B cell (primary cell): ENCODE data around the gene SGTA. TPM values are rescaled to one million over a fixed set of nuclear protein-coding genes. Genes with fewer than 3 reads are reported as not detected.

ENCODE experiments used
- ATAC-seq: fragments of 200-7000 bp; cut with Tn5 transposase; one replicate; pipeline ENCODE4 v1.10.0; 2021; ENCODE audit warnings: low read depth, mild to moderate bottlenecking, moderate number of reproducible peaks, moderate library complexity
- CTCF ChIA-PET: fragments of 350-600 bp; sonication (Branson Sonifier 250); formaldehyde crosslinking; loops from one replicate; lab custom pipeline; 2021; ENCODE audit warnings: antibody characterized with exemption, inconsistent platforms; lab: Charles Lee
- POLR2A ChIA-PET: fragments of 350-600 bp; sonication (Branson Sonifier 250); formaldehyde crosslinking; loops from one replicate; lab custom pipeline; 2021; ENCODE audit warnings: antibody characterized with exemption; lab: Charles Lee
- DNase-seq: peaks from one replicate; pipeline ENCODE4 v3.0.0; 2013
- H2AFZ ChIP-seq: 2 replicates; pipeline ENCODE4 v1.6.1; 2012; ENCODE audit warnings: mild to moderate bottlenecking, low read depth, low read length; ENCODE audit not compliant: insufficient read depth, poor library complexity, severe bottlenecking
- H3K27ac ChIP-seq, 2 donors: 1 replicate in 1 of 2; 2 replicates in 1 of 2; pipeline ENCODE4 v1.5.1; 2012 to 2013; ENCODE audit warnings: low read length in 2 of 2, mild to moderate bottlenecking in 2 of 2, moderate library complexity in 1 of 2
- H3K27me3 ChIP-seq, 4 experiments: fragments of 200-600 bp in 1 of 4; sonication (generic) in 1 of 4; replicated peaks in 1 of 4; 1 replicate in 2 of 4; 2 replicates in 2 of 4; pipeline versions ENCODE4 v1.6.1 to v1.7.0; 2013 to 2016; ENCODE audit warnings: low read length in 3 of 4, mild to moderate bottlenecking in 2 of 4, mixed read lengths in 1 of 4, moderate library complexity in 1 of 4; ENCODE audit not compliant: insufficient read depth in 4 of 4, control insufficient read depth in 3 of 4; ENCODE audit errors: control extremely low read depth in 1 of 4
- H3K36me3 ChIP-seq, 2 experiments: replicated peaks in 1 of 2; 1 replicate in 1 of 2; 2 replicates in 1 of 2; pipeline versions ENCODE4 v1.6.1 to v1.7.1; 2013; ENCODE audit warnings: low read length in 1 of 2; ENCODE audit not compliant: insufficient read depth in 2 of 2, control insufficient read depth in 1 of 2; ENCODE audit errors: control extremely low read depth in 1 of 2, extremely low read depth in 1 of 2
- H3K4me1 ChIP-seq, 2 donors: fragments of 200-600 bp in 1 of 2; sonication (generic) in 1 of 2; 1 replicate in 1 of 2; 2 replicates in 1 of 2; pipeline versions ENCODE4 v1.5.1 to v1.6.1; 2013 to 2017; ENCODE audit warnings: low read length in 2 of 2; ENCODE audit not compliant: control insufficient read depth in 2 of 2, insufficient read depth in 2 of 2
- H3K4me2 ChIP-seq: replicated peaks from 2 replicates; pipeline ENCODE3; 2012; ENCODE audit warnings: mild to moderate bottlenecking, low read depth, low read length; ENCODE audit not compliant: poor library complexity, severe bottlenecking
- H3K4me3 ChIP-seq, 5 experiments: fragments of 200-600 bp in 1 of 5; sonication (generic) in 1 of 5; 1 replicate in 3 of 5; 2 replicates in 2 of 5; pipeline versions ENCODE4 v1.5.1 to v1.7.0; 2011 to 2016; ENCODE audit warnings: low read length in 4 of 5, mild to moderate bottlenecking in 4 of 5, low read depth in 2 of 5, control low read depth in 1 of 5, moderate library complexity in 1 of 5; ENCODE audit not compliant: insufficient read depth in 1 of 5; ENCODE audit errors: control extremely low read depth in 1 of 5, extremely low read depth in 1 of 5
- H3K79me2 ChIP-seq: fragments of 200-600 bp; sonication (generic); one replicate; pipeline ENCODE4 v1.6.0; 2016; ENCODE audit warnings: low read length; ENCODE audit not compliant: control insufficient read depth, insufficient read depth
- H3K9ac ChIP-seq: fragments of 200-600 bp; sonication (generic); 2 replicates; pipeline ENCODE4 v1.6.1; 2017; ENCODE audit warnings: mild to moderate bottlenecking, low read length, moderate library complexity
- H3K9me3 ChIP-seq, 3 donors: one replicate each; pipeline versions ENCODE4 v1.6.1 to v1.7.1; 2013; ENCODE audit warnings: low read length in 2 of 3; ENCODE audit not compliant: control insufficient read depth in 2 of 3, insufficient read depth in 1 of 3; ENCODE audit errors: control extremely low read depth in 1 of 3
- H4K20me1 ChIP-seq: 2 replicates; pipeline ENCODE4 v1.6.0; 2012; ENCODE audit warnings: mild to moderate bottlenecking, low read length; ENCODE audit not compliant: insufficient read depth, control insufficient read depth, poor library complexity, severe bottlenecking
- H3K27ac Mint-ChIP-seq: one replicate; pipeline ENCODE4 v1.8.0; 2021; ENCODE audit warnings: mixed read lengths
- H3K27me3 Mint-ChIP-seq: one replicate; pipeline ENCODE4 v1.8.0; 2021; ENCODE audit warnings: mixed read lengths
- H3K4me1 Mint-ChIP-seq: one replicate; pipeline ENCODE4 v1.8.0; 2021; ENCODE audit warnings: mixed read lengths
- H3K4me3 Mint-ChIP-seq: one replicate; pipeline ENCODE4 v1.8.0; 2021; ENCODE audit warnings: mixed read lengths
- H3K9me3 Mint-ChIP-seq: one replicate; pipeline ENCODE4 v1.8.0; 2022; ENCODE audit warnings: mixed read lengths; ENCODE audit not compliant: insufficient read depth
- EZH2 ChIP-seq: IDR thresholded peaks from 2 replicates; pipeline ENCODE4 v1.6.1; 2012; ENCODE audit warnings: borderline replicate concordance, low read depth, mild to moderate bottlenecking, moderate library complexity, low read length; ENCODE audit not compliant: insufficient read depth, poor library complexity, severe bottlenecking
- WGBS: methylation state at CpG from one replicate; pipeline ENCODE4 v1.1.5; 2013; ENCODE audit warnings: missing lambda C conversion rate; ENCODE audit not compliant: insufficient coverage; 5-methylcytosine and 5-hydroxymethylcytosine counted together
- intact Hi-C: fragments of 100-400 bp; cut with micrococcal nuclease; formaldehyde crosslinking; loops from one replicate; pipeline ENCODE4 v1.10.0; 2022
- polyA plus RNA-seq: library from polyadenylated mRNA; depleted of rRNA; stranded (reverse); fragments of >200 nt; gene quantifications from 2 replicates; pipeline ENCODE4 v1.2.3, GENCODE V29; 2012
- total RNA-seq, 2 donors: library from RNA; stranded (reverse); fragments of 120-200 nt in 1 of 2; gene quantifications; 1 replicate in 1 of 2; 2 replicates in 1 of 2; pipeline versions ENCODE4 v1.2.3 to v1.2.4, GENCODE V29; 2013 to 2022
- TF ChIP-seq, protein P1 (sequence below): fragments of 200-600 bp; IDR thresholded peaks from one replicate; pipeline ENCODE4 v1.8.0; 2022; ENCODE audit warnings: antibody characterized with exemption, mild to moderate bottlenecking

The SGTA gene
- total and polyA plus RNA-seq, 2 donors (not counting 1 experiment from before 2014, with no cell fraction given): 36.6 to 42.0 TPM

DNA sequence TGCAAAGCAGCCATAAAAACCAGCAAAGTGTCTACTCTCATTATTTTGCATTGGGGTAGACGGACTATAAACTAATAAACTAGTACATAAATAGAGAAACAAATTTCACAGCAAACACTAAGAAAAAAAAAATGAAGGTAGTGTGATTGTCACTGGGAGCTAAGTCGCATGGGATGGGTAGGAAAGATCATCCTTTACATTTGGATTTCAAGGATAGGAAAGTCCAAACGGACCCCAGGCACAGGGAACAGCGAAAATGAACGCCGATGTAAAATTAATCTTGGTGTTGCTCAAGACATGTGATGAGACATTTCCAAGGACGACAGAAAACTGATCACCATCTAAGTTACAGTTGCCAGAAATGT lies 690 bp upstream of the SGTA start:
- Histone ChIP-seq H3K9me3 (no peaks in the 10 kb centered on the region), H3K4me3 (peak overlapping the region; percentile 13 to 99 (median 62)), H3K27me3 (no peaks in the 10 kb centered on the region), H3K9ac (peak overlapping the region; percentile 96), H3K27ac (peak overlapping the region; percentile 61 to 95), H3K79me2 (peaks cover 69% of the 10 kb centered on the region), H3K4me2 (peak overlapping the region; percentile 96), H3K4me1 (peaks cover 23 to 39% of the 10 kb centered on the region in 2 donors), H3K36me3 (peaks cover 0 to 3% of the 10 kb centered on the region in 2 experiments), H2AFZ (no peak overlapping the region), H4K20me1 (peaks cover 10% of the 10 kb centered on the region)
- 90% methylated on average over 3 of the region's 7 CpGs for WGBS
- Mint-ChIP-seq H3K4me1 (peaks cover 60% of the 10 kb centered on the region), H3K27me3 (no peaks in the 10 kb centered on the region), H3K4me3 (peak overlapping the region; percentile 91), H3K27ac (peak overlapping the region; percentile 97), H3K9me3 (no peaks in the 10 kb centered on the region)
- DNase-seq (no peak), ATAC-seq (no peak)
- TF ChIP-seq, protein P1, sequence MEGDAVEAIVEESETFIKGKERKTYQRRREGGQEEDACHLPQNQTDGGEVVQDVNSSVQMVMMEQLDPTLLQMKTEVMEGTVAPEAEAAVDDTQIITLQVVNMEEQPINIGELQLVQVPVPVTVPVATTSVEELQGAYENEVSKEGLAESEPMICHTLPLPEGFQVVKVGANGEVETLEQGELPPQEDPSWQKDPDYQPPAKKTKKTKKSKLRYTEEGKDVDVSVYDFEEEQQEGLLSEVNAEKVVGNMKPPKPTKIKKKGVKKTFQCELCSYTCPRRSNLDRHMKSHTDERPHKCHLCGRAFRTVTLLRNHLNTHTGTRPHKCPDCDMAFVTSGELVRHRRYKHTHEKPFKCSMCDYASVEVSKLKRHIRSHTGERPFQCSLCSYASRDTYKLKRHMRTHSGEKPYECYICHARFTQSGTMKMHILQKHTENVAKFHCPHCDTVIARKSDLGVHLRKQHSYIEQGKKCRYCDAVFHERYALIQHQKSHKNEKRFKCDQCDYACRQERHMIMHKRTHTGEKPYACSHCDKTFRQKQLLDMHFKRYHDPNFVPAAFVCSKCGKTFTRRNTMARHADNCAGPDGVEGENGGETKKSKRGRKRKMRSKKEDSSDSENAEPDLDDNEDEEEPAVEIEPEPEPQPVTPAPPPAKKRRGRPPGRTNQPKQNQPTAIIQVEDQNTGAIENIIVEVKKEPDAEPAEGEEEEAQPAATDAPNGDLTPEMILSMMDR: no peak
- TF ChIP-seq EZH2: no peak
- intact Hi-C loops: loop anchor here (1.0 kb wide), 5 partner anchors 43 to 356 kb away; partner anchors contain the start of genes SLC39A3, TIMM13 and ZNF555
- ChIA-PET CTCF (interaction anchor here (1.0 to 2.7 kb wide), 3 partner anchors 34 to 57 kb away, joined by 3 to 9 read pairs (median 4); partner anchors contain the start of gene ZNF555), POLR2A (interaction anchor here (0.6 to 1.5 kb wide), 3 partner anchors 82 to 526 kb away, joined by 3 to 4 read pairs (median 3); no protein-coding TSS in a partner anchor)

DNA sequence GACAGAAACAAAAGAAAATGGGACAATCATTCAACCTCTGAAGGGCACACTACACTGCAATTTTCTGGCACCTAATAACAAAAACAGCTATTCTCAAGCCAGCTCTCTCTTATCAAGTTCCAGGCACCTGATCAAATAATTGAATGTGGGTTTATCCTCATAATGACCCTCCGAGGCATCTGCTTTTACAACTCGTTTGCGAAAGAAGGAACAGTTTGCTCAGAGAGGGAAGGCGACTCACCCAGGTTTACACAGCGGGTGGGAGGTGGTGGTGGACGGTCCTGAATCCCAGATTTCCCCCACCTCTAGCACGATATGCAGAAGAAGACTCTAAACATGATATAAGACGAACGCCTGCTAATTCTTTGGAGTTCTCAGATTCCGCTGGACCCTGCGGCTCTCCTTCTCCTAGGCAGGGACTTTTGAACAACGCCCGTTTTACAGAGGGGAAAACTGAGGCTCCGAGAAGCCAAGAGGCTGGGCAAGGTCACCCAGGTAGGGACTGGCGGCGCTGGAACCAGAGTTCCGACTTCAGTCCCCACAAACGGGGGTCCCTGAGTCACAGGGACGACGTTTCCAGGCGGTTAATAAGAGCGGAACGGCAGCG lies 641 bp downstream of the SGTA start:
- DNase-seq (no peak), ATAC-seq (no peak)
- Mint-ChIP-seq H3K4me1 (peaks cover 55% of the 10 kb centered on the region), H3K27ac (peak overlapping the region; percentile 97), H3K9me3 (no peaks in the 10 kb centered on the region), H3K4me3 (peak overlapping the region; percentile 91), H3K27me3 (no peaks in the 10 kb centered on the region)
- Histone ChIP-seq H3K9ac (peak overlapping the region; percentile 96), H3K36me3 (peaks cover 0 to 3% of the 10 kb centered on the region in 2 experiments), H3K27me3 (no peaks in the 10 kb centered on the region), H3K27ac (peak overlapping the region; percentile 83 to 95), H2AFZ (peak overlapping the region; percentile 77), H3K9me3 (no peaks in the 10 kb centered on the region), H3K4me1 (peaks cover 23 to 39% of the 10 kb centered on the region in 2 donors), H3K79me2 (peaks cover 78% of the 10 kb centered on the region), H4K20me1 (peaks cover 10% of the 10 kb centered on the region), H3K4me2 (peak overlapping the region; percentile 96), H3K4me3 (peak overlapping the region; percentile 48 to 99 (median 93))
- ChIA-PET POLR2A (interaction anchor here (0.5 to 1.5 kb wide), 3 partner anchors 81 to 775 kb away, joined by 3 to 6 read pairs (median 3); partner anchors contain the start of gene TIMM13), CTCF (interaction anchor here (0.7 to 2.7 kb wide), 5 partner anchors 33 to 134 kb away, joined by 3 to 9 read pairs (median 4); partner anchors contain the start of genes GNG7 and ZNF555)
- intact Hi-C loops: no loop called here
- WGBS: under 1% methylated on average over 18 of the region's 24 CpGs
- TF ChIP-seq EZH2: no peak
- TF ChIP-seq, protein P1: no peak
